Activated CD4-positive, alpha-beta T cell treated with anti-CD3 and anti-CD28 coated beads, Interleukin-2, amount 10 ng/mL, durations not matched to agents 7 days and 5 days (primary cell): ENCODE results near the gene PRH1. TPM values are rescaled to one million over a fixed set of nuclear protein-coding genes. Genes with fewer than 3 reads are reported as not detected.

Source experiments
- CTCF ChIA-PET: fragments of 350-600 bp; sonication (Branson Sonifier 250); formaldehyde crosslinking; loops from one replicate; lab custom pipeline; 2021; ENCODE audit warnings: antibody characterized with exemption; lab: Charles Lee
- POLR2A ChIA-PET: fragments of 350-600 bp; sonication (Branson Sonifier 250); formaldehyde crosslinking; loops from one replicate; lab custom pipeline; 2021; ENCODE audit warnings: antibody characterized with exemption; lab: Charles Lee
- DNase-seq: peaks from one replicate; pipeline ENCODE4 v3.0.0-alpha.2; 2020
- H3K27ac Mint-ChIP-seq: one replicate; pipeline ENCODE4 v1.8.0; 2021; ENCODE audit warnings: mild to moderate bottlenecking, moderate library complexity, mixed read lengths
- H3K27me3 Mint-ChIP-seq: one replicate; pipeline ENCODE4 v1.8.0; 2021; ENCODE audit warnings: mixed read lengths
- H3K36me3 Mint-ChIP-seq: one replicate; pipeline ENCODE4 v1.8.0; 2021; ENCODE audit warnings: low read depth, mixed read lengths
- H3K4me1 Mint-ChIP-seq: one replicate; pipeline ENCODE4 v1.8.0; 2021; ENCODE audit warnings: mixed read lengths
- H3K4me3 Mint-ChIP-seq: one replicate; pipeline ENCODE4 v1.8.0; 2021; ENCODE audit warnings: mild to moderate bottlenecking, moderate library complexity, mixed read lengths
- H3K9me3 Mint-ChIP-seq: one replicate; pipeline ENCODE4 v1.8.0; 2021; ENCODE audit warnings: mixed read lengths
- total RNA-seq, 2 experiments: library from RNA; stranded (reverse); gene quantifications; one replicate each; pipeline ENCODE4 v1.2.3, GENCODE V29; 2021

The PRH1 gene
- total RNA-seq, 2 experiments from 2014 or later, result 21.7 to 24.5 TPM

DNA sequence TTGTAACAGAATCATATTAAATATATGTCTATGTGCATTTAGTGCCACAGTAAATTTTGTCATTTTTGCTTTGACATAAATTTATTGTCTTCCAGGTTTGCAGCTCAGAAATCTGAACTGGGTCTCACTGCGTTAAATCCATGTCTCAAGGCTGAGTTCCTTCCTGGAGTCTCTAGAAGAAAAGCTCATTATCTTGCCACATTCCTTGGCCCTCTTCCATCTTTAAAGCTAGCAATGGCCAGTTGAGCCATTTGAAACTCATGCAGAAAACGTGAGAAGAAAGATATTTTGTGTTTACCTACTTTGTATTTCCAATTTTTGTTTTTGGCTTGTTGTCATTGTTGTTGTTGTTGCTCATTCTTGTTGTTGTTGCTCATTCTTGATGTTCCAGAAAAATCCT is 10.7 kb downstream of the PRH1 start:
- CTCF ChIA-PET, result no interaction called here
- no peak overlapping the region for H3K27ac Mint-ChIP-seq
- H3K36me3 Mint-ChIP-seq, result peaks cover 27% of the 10 kb centered on the region
- no peak overlapping the region for H3K4me3 Mint-ChIP-seq
- DNase-seq, result no peak
- H3K9me3 Mint-ChIP-seq, result peaks cover 17% of the 10 kb centered on the region
- no peaks in the 10 kb centered on the region for H3K4me1 Mint-ChIP-seq
- POLR2A ChIA-PET, result no interaction called here
- H3K27me3 Mint-ChIP-seq, result no peaks in the 10 kb centered on the region

DNA sequence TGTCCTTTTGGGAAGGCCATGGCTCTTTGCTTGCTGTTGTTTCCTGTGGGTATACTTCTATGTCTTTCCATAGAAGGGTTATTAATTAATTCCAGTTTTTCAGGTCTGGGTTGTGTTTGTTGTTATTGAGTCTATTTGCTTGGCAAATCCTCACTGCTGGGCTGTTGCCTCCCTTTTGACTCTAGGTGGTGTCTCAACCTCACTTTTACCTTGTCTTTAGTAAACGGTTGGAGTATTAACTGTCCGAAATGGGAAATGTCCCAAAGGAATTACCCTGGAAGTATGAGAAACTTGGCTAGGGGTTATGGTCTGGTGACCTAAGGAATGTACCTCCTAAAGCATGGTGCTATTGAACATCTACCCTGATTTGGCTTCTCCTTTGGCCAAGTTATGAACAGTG is 16.7 kb downstream of the PRH1 start:
- Mint-ChIP-seq H3K4me3 (no peak overlapping the region), H3K27ac (no peak overlapping the region), H3K9me3 (peaks cover 12% of the 10 kb centered on the region), H3K4me1 (no peaks in the 10 kb centered on the region), H3K27me3 (no peaks in the 10 kb centered on the region), H3K36me3 (peaks cover 5% of the 10 kb centered on the region)
- CTCF ChIA-PET, result no interaction called here
- no peak for DNase-seq
- POLR2A ChIA-PET, result no interaction called here

DNA sequence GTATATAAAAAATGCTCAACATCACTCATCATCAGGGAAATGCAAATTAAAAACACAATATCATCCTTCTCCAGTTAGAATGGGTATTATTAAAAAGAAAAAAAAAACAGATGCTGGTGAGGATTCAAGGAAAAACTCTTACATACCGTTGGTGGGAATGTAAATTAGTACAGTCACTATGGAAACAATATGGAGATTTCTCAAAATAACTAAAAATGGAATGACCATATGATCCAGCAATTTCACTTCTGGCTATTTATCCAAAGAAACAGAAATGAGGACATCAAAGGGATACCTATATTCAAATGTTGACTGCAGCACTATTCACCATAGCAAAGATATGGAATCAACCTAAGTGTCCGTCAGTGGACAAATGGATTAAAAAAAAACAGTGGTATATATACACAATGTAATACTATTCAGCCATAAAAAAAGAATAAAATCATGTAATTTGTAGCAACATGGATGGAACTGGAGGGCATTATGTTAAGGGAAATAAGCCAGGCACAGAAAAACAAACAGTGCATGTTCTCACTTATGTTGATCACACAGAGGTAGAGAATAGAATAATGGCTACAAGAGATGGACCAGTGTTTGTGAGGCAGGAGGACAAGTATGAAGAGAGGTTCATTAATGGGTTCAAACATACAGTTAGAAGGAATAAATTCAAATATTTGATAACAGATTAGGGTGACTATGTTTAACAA is 20.4 kb downstream of the PRH1 start:
- Mint-ChIP-seq H3K27me3 (no peaks in the 10 kb centered on the region), H3K4me1 (no peaks in the 10 kb centered on the region), H3K36me3 (peaks cover 26% of the 10 kb centered on the region), H3K4me3 (no peak overlapping the region), H3K9me3 (peaks cover 24% of the 10 kb centered on the region), H3K27ac (no peak overlapping the region)
- CTCF ChIA-PET, result no interaction called here
- POLR2A ChIA-PET, result no interaction called here
- no peak for DNase-seq

DNA sequence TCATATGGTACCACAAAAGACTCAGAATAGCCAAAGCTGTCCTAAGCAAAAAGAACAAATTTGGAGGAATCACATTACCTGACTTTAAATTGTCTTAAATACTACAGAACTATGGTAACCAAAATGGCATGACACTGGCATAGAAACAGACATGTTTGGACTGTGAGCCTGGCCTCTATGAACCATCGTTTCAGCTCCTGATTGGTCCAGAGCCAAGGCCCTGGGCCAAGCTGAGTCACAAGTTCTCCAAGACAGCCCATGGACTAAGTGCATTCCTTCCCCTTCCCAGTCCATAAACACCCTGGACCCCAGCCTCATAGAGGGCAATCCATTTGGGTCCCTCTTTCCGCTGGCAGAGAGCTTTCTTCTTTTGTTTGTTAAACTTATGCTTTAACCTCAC is 22.7 kb downstream of the PRH1 start:
- Mint-ChIP-seq H3K27ac (no peak overlapping the region), H3K9me3 (peaks cover 43% of the 10 kb centered on the region), H3K4me1 (no peaks in the 10 kb centered on the region), H3K36me3 (peaks cover 46% of the 10 kb centered on the region), H3K4me3 (no peak overlapping the region), H3K27me3 (no peaks in the 10 kb centered on the region)
- DNase-seq, result no peak
- POLR2A ChIA-PET, result no interaction called here
- CTCF ChIA-PET, result no interaction called here

DNA sequence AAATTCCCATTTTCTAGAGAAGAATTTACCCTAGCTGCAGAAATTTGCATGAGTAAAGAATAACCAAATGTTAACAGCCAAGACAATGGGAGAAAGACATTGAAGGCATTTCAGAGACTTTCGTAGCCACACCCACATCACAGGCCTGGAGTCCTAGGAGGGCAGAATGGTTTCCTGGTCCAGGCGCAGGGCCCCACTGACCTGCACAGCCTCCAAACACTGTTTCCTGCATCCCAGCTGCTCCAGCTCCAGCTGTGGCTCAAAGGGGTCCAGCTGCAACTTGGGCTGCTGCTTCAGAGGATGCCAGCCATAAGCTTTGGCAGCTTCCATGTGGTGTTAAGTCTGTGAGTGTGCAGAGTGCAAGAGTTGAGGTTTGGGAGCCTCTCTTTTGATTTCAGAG is 28.2 kb downstream of the PRH1 start:
- Mint-ChIP-seq H3K4me3 (no peak overlapping the region), H3K4me1 (peaks cover 16% of the 10 kb centered on the region), H3K27ac (no peak overlapping the region), H3K9me3 (peaks cover 40% of the 10 kb centered on the region), H3K27me3 (no peaks in the 10 kb centered on the region), H3K36me3 (peaks cover 59% of the 10 kb centered on the region)
- ChIA-PET POLR2A (no interaction called here), CTCF (no interaction called here)
- no peak for DNase-seq

DNA sequence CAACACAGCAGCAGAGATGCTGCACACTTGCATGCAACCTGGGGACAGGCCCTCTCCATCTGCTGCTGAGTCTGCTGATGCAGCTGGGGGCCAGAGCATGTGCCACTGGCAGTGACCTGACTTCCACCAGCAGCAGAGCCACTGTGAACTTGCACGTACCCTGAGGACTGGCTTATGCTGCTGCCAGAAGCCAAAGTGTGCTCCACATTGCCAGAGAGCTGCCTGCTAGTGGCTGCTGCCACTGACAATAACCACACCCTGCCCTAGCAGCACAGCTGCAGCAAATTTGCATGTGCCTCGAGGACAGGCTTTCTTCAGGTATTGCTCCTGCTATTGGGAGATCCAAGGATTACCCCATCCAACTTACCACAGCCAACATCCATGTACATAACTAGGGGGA is 30.3 kb downstream of the PRH1 start:
- Mint-ChIP-seq H3K4me3 (no peak overlapping the region), H3K9me3 (peaks cover 44% of the 10 kb centered on the region), H3K36me3 (peaks cover 55% of the 10 kb centered on the region), H3K4me1 (peaks cover 36% of the 10 kb centered on the region), H3K27ac (no peak overlapping the region), H3K27me3 (no peaks in the 10 kb centered on the region)
- POLR2A ChIA-PET, result no interaction called here
- CTCF ChIA-PET, result no interaction called here
- no peak for DNase-seq

DNA sequence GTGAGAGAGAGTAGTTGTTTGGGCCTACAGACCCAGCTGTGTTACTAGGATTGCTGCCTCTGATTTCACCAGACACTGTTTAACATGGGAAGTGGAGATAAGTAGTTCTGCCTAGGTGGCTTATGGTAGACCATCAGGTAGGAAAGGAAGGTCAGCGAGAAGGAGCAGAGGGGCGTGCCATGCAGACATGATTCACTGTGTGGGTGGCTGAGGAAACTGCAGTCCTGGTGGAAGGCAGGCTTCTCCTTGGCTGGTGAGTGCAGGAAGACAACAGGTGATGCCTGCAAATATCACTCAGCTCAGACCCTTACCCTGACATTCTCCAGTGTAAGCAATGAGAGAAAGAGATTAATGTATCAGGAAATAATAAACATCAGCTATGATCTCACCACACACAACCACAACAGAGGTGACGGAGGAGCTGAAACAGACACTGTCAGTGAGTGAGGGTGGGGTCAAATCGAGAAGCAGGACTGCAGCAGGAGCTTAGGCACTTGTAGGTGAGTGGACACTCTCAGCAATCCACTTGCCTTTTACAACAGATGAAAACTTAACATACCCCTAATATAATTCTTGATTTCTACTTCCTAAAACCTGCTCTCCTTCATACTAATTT is 32.7 kb downstream of the PRH1 start:
- no peaks in the 10 kb centered on the region for H3K27me3 Mint-ChIP-seq
- H3K27ac Mint-ChIP-seq, result peak overlapping the region; percentile 32
- ChIA-PET POLR2A (no interaction called here), CTCF (no interaction called here)
- H3K4me3 Mint-ChIP-seq, result no peak overlapping the region
- no peak for DNase-seq
- peaks cover 26% of the 10 kb centered on the region for H3K9me3 Mint-ChIP-seq
- H3K4me1 Mint-ChIP-seq, result peaks cover 43% of the 10 kb centered on the region
- peaks cover 53% of the 10 kb centered on the region for H3K36me3 Mint-ChIP-seq

DNA sequence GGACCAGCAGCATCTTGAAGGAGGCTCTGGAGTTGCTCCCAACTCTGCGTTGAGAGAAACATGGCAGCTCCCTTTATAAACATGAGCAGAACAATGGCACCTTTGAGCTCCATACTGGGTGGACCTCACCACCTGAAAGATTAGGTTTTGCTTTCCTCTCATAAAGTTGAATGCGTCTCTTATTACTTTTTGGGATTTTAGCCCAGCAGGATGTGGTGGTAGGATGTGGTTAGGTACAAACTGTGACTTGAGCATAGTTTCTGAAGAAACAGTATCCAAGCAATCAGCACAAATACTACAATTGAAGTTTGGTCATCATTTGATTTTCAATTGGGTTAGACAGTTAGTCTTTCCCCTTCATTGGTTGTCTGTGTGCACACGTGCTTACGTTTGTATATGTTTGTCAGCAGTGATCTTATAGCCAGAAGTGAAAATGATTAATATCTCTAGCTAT is 34.6 kb downstream of the PRH1 start, which contains the start of gene PRR4:
PRR4 (minus strand) TSS at position 51 of the 454 bp plus-strand sequence; CDS start at position 13, 38 bp downstream.
- H3K4me1 Mint-ChIP-seq, result peaks cover 43% of the 10 kb centered on the region
- H3K36me3 Mint-ChIP-seq, result peaks cover 42% of the 10 kb centered on the region
- H3K27me3 Mint-ChIP-seq, result no peaks in the 10 kb centered on the region
- no peak within 1 kb of the TSS for H3K4me3 Mint-ChIP-seq
- H3K27ac Mint-ChIP-seq, result peak within 1 kb of the TSS; percentile 76
- peaks cover 16% of the 10 kb centered on the region for H3K9me3 Mint-ChIP-seq
- DNase-seq, result peak; percentile 69
- POLR2A ChIA-PET, result no interaction called here
- CTCF ChIA-PET, result no interaction called here

DNA sequence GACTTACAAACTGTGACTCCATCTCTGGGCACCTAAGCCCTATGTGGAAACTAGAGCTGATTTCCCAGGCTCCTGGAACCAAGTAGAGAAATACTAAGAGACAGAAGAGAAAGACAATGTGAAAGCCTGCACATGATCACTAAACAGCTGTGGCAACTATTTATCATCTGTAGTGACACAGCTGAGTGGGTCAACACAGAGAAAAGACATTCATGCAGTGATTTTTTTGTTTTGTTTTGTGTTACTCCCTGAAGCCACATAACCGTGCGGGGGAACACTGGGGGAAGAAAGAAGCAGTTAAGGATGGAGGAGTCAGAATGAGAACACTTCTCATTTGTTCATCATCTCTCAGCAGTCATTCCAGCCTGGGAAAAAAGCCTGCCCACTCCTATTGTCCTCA is 36.3 kb downstream of the PRH1 start:
- no peaks in the 10 kb centered on the region for H3K27me3 Mint-ChIP-seq
- DNase-seq, result no peak
- POLR2A ChIA-PET, result no interaction called here
- H3K36me3 Mint-ChIP-seq, result peaks cover 42% of the 10 kb centered on the region
- H3K4me3 Mint-ChIP-seq, result no peak overlapping the region
- CTCF ChIA-PET, result interaction anchor here (0.6 kb wide), 1 partner anchor 1824 kb away, joined by 3 read pairs; no protein-coding TSS in a partner anchor
- H3K4me1 Mint-ChIP-seq, result peaks cover 43% of the 10 kb centered on the region
- H3K9me3 Mint-ChIP-seq, result peaks cover 16% of the 10 kb centered on the region
- no peak overlapping the region for H3K27ac Mint-ChIP-seq

DNA sequence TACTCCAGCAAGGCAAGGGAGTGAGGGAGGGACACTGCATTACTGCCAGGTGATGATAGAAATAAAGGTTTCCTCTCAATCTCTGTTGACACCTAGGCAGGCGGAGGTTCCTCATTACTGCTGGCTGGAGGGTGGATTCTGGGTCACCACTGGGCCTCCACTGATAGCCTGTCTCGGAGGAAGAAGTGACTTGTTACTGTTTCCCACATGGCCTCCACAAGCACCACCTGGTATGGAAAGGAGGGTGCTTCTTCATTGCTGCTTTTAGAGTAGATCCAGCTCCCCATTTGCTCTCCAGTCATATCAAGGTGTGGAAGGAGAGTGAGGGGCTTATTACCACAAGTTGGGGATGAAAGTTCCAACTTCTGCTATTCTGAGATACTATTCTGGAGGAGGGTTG is 41.2 kb downstream of the PRH1 start:
- ChIA-PET POLR2A (no interaction called here), CTCF (no interaction called here)
- peaks cover 2% of the 10 kb centered on the region for H3K4me1 Mint-ChIP-seq
- H3K9me3 Mint-ChIP-seq, result no peaks in the 10 kb centered on the region
- no peak overlapping the region for H3K27ac Mint-ChIP-seq
- no peak overlapping the region for H3K4me3 Mint-ChIP-seq
- DNase-seq, result no peak
- no peaks in the 10 kb centered on the region for H3K27me3 Mint-ChIP-seq
- peaks cover 18% of the 10 kb centered on the region for H3K36me3 Mint-ChIP-seq

DNA sequence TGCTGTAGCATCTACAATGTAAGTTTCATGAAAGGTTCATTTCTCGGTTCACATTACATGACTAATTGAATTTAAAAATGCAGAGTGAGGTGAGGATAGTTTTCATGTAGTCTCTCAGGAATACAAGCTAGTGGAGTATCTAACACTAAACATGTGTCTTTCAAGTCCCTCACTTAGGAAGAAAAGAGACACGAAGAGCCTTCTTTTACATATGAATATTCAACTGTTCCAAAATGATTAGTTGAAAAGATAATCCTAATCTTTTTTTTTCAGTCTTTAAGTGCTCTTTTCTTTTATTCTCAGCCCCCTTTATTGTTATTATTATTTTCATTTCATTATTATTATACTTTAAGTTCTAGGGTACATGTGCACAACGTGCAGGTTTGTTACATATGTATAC is 45.6 kb downstream of the PRH1 start:
- H3K27me3 Mint-ChIP-seq, result no peaks in the 10 kb centered on the region
- H3K4me1 Mint-ChIP-seq, result no peaks in the 10 kb centered on the region
- H3K27ac Mint-ChIP-seq, result no peak overlapping the region
- peaks cover 7% of the 10 kb centered on the region for H3K36me3 Mint-ChIP-seq
- POLR2A ChIA-PET, result no interaction called here
- H3K9me3 Mint-ChIP-seq, result no peaks in the 10 kb centered on the region
- CTCF ChIA-PET, result no interaction called here
- DNase-seq, result no peak
- H3K4me3 Mint-ChIP-seq, result no peak overlapping the region
